KMS-11 (cell line): Measurements from ENCODE around the gene ANGEL2.
"Not testable (repeated sequence)": the region's sequence is repeated elsewhere in the genome, so short reads cannot be mapped to it uniquely, and the experiment has no call there.

Source experiments
- H2AFZ ChIP-seq: fragments of 200-600 bp; sonication (generic); 2 replicates; pipeline ENCODE4 v1.6.1; 2016; ENCODE audit warnings: antibody characterized with exemption, mixed run types, low read depth
- H3K27ac ChIP-seq: fragments of 200-600 bp; sonication (generic); 2 replicates; pipeline ENCODE4 v1.6.1; 2016; ENCODE audit warnings: mild to moderate bottlenecking, mixed run types
- H3K27me3 ChIP-seq: fragments of 200-600 bp; sonication (generic); 2 replicates; pipeline ENCODE4 v1.6.1; 2017; ENCODE audit warnings: mild to moderate bottlenecking, low read depth, mixed run types, moderate library complexity; ENCODE audit not compliant: insufficient read depth
- H3K36me3 ChIP-seq: fragments of 200-600 bp; sonication (generic); 2 replicates; pipeline ENCODE4 v1.6.1; 2017; ENCODE audit warnings: mild to moderate bottlenecking, mixed run types; ENCODE audit not compliant: insufficient read depth
- H3K4me1 ChIP-seq: fragments of 200-600 bp; sonication (generic); 2 replicates; pipeline ENCODE4 v1.6.1; 2016; ENCODE audit warnings: mild to moderate bottlenecking, low read depth, mixed run types; ENCODE audit not compliant: poor library complexity, severe bottlenecking
- H3K4me2 ChIP-seq: fragments of 200-600 bp; sonication (generic); 2 replicates; pipeline ENCODE4 v1.7.0; 2016; ENCODE audit warnings: mild to moderate bottlenecking, mixed run types
- H3K4me3 ChIP-seq: fragments of 200-600 bp; sonication (generic); IDR thresholded peaks from 2 replicates; pipeline ENCODE4 v1.6.1; 2017; ENCODE audit warnings: low read depth, low read length, mixed read lengths; ENCODE audit not compliant: insufficient read depth
- H3K79me2 ChIP-seq: fragments of 200-600 bp; sonication (generic); 2 replicates; pipeline ENCODE4 v1.6.1; 2016; ENCODE audit warnings: low read depth, mixed run types; ENCODE audit not compliant: insufficient read depth
- H3K9ac ChIP-seq: fragments of 200-600 bp; sonication (generic); 2 replicates; pipeline ENCODE4 v1.6.1; 2016; ENCODE audit warnings: mild to moderate bottlenecking, mixed run types
- H4K20me1 ChIP-seq: fragments of 200-600 bp; sonication (generic); 2 replicates; pipeline ENCODE4 v1.6.1; 2016; ENCODE audit warnings: mild to moderate bottlenecking, mixed run types; ENCODE audit not compliant: insufficient read depth
- CTCF ChIP-seq: fragments of 200-600 bp; sonication (generic); conservative IDR thresholded peaks from 2 replicates; pipeline ENCODE4 v1.6.1; 2017; ENCODE audit warnings: low read depth, mild to moderate bottlenecking, antibody characterized with exemption, low read length, moderate library complexity, mixed read lengths

The ANGEL2 gene

GRCh38 chr1:212968368-212968863 lies 47.3 kb downstream of the ANGEL2 start:
- Histone ChIP-seq H2AFZ (peak overlapping the region; percentile 27; the same call in 1 of the 2 replicates), H3K79me2 (no peaks in the 10 kb centered on the region), H3K27me3 (no peaks in the 10 kb centered on the region), H3K9ac (no peak overlapping the region), H3K4me2 (peak overlapping the region; percentile 49), H4K20me1 (no peaks in the 10 kb centered on the region), H3K4me1 (peaks cover 19% of the 10 kb centered on the region), H3K4me3 (no peak overlapping the region), H3K27ac (peak overlapping the region; percentile 19; the same call in 1 of the 2 replicates), H3K36me3 (no peaks in the 10 kb centered on the region)
- no peak for TF ChIP-seq CTCF

- H3K4me3 ChIP-seq, result no peak overlapping the region
- no peaks in the 10 kb centered on the region for H3K36me3 ChIP-seq
- peak overlapping the region; percentile 49 for H3K4me2 ChIP-seq
- peak overlapping the region; percentile 27; the same call in 1 of the 2 replicates for H2AFZ ChIP-seq
- no peaks in the 10 kb centered on the region for H3K27me3 ChIP-seq
- H3K4me1 ChIP-seq, result peaks cover 19% of the 10 kb centered on the region
- TF ChIP-seq CTCF, result peak; percentile 84
- H4K20me1 ChIP-seq, result no peaks in the 10 kb centered on the region
- H3K27ac ChIP-seq, result peak overlapping the region; percentile 19; the same call in 1 of the 2 replicates
- H3K79me2 ChIP-seq, result no peaks in the 10 kb centered on the region
- no peak overlapping the region for H3K9ac ChIP-seq
Observed at GRCh38 chr1:212967801-212968200, 47.9 kb downstream of the ANGEL2 start.

- no peak overlapping the region for H3K4me3 ChIP-seq
- no peaks in the 10 kb centered on the region for H3K27me3 ChIP-seq
- H3K4me1 ChIP-seq, result peaks cover 19% of the 10 kb centered on the region
- H3K4me2 ChIP-seq, result no peak overlapping the region
- no peaks in the 10 kb centered on the region for H3K36me3 ChIP-seq
- no peak overlapping the region for H3K27ac ChIP-seq
- H3K9ac ChIP-seq, result no peak overlapping the region
- no peaks in the 10 kb centered on the region for H4K20me1 ChIP-seq
- no peaks in the 10 kb centered on the region for H3K79me2 ChIP-seq
- H2AFZ ChIP-seq, result no peak overlapping the region
- no peak for TF ChIP-seq CTCF
Observed at GRCh38 chr1:212966616-212967015, 49.1 kb downstream of the ANGEL2 start.

GRCh38 chr1:212964993-212965392 lies 50.7 kb downstream of the ANGEL2 start:
- not testable (repeated sequence) for H3K79me2 ChIP-seq, H3K9ac ChIP-seq, H3K4me3 ChIP-seq, H3K4me2 ChIP-seq, H3K27ac ChIP-seq, H3K36me3 ChIP-seq, H4K20me1 ChIP-seq, H2AFZ ChIP-seq, H3K27me3 ChIP-seq
- peaks cover 19% of the 10 kb centered on the region for H3K4me1 ChIP-seq

GRCh38 chr1:212964102-212964501 lies 51.6 kb downstream of the ANGEL2 start:
- H3K36me3 ChIP-seq, result no peaks in the 10 kb centered on the region
- H3K27me3 ChIP-seq, result no peaks in the 10 kb centered on the region
- H3K4me2 ChIP-seq, result no peak overlapping the region
- no peak overlapping the region for H3K4me3 ChIP-seq
- H2AFZ ChIP-seq, result no peak overlapping the region
- peaks cover 19% of the 10 kb centered on the region for H3K4me1 ChIP-seq
- no peaks in the 10 kb centered on the region for H3K79me2 ChIP-seq
- H4K20me1 ChIP-seq, result no peaks in the 10 kb centered on the region
- no peak overlapping the region for H3K27ac ChIP-seq
- H3K9ac ChIP-seq, result no peak overlapping the region
- no peak for TF ChIP-seq CTCF
